HT-29 (cell line): ENCODE measurements around the gene YPEL3. TPM values are rescaled to one million over a fixed set of nuclear protein-coding genes. Genes with fewer than 3 reads are reported as not detected.

Experiments used
- DNase-seq: peaks from one replicate; pipeline ENCODE4 v3.0.0-alpha.2; 2015; ENCODE audit warnings: low spot score
- total RNA-seq: library from RNA; depleted of rRNA; stranded (reverse); fragments of >200 nt; shearing (Covaris generic); gene quantifications from 2 replicates; pipeline ENCODE4 v1.2.3, GENCODE V29; 2014

YPEL3 gene
- total RNA-seq, 1 experiment from 2014 or later: 16.2 TPM

GRCh38 chr16:30090610-30091331 is 5.2 kb downstream of the YPEL3 start:
- DNase-seq: no peak

GRCh38 chr16:30088832-30089624 is 7.0 kb downstream of the YPEL3 start:
- no peak for DNase-seq

GRCh38 chr16:30088237-30088831 is 7.7 kb downstream of the YPEL3 start:
- no peak for DNase-seq

GRCh38 chr16:30087181-30087898 is 8.7 kb downstream of the YPEL3 start:
- no peak for DNase-seq

- DNase-seq: no peak
Measured at GRCh38 chr16:30086291-30087140, 9.5 kb downstream of the YPEL3 start.

- no peak for DNase-seq
Measured at GRCh38 chr16:30085820-30086219, 10.2 kb downstream of the YPEL3 start.

- no peak for DNase-seq
Measured at GRCh38 chr16:30085247-30085646, 10.8 kb downstream of the YPEL3 start.

GRCh38 chr16:30084816-30085159 is 11.2 kb downstream of the YPEL3 start:
- DNase-seq: no peak

- no peak for DNase-seq
Measured at GRCh38 chr16:30084096-30084815, 11.8 kb downstream of the YPEL3 start.

- DNase-seq: no peak
Measured at GRCh38 chr16:30083216-30084055, 12.6 kb downstream of the YPEL3 start.

- no peak for DNase-seq
Measured at GRCh38 chr16:30082545-30083090, 13.4 kb downstream of the YPEL3 start.

GRCh38 chr16:30079480-30079879 is 16.5 kb downstream of the YPEL3 start:
- no peak for DNase-seq

- DNase-seq: no peak
Measured at GRCh38 chr16:30078744-30079143, 17.3 kb downstream of the YPEL3 start.

GRCh38 chr16:30077656-30078055 is 18.4 kb downstream of the YPEL3 start:
- DNase-seq: no peak

GRCh38 chr16:30076276-30076791 is 19.7 kb downstream of the YPEL3 start:
- DNase-seq: no peak

GRCh38 chr16:30075503-30076275 is 20.3 kb downstream of the YPEL3 start, which contains the start of gene PPP4C:
TSS of gene PPP4C (plus strand) at chr16:30075994. CDS start at chr16:30076378, 384 bp downstream.
- DNase-seq: peak; percentile 92

- no peak for DNase-seq
Measured at GRCh38 chr16:30070490-30070889, 25.5 kb downstream of the YPEL3 start.
